ENCODE results near the gene ARMC7. TPM values are rescaled to one million over a fixed set of nuclear protein-coding genes. Genes with fewer than 3 reads are reported as not detected.

Gene ARMC7
- total and polyA plus RNA-seq, 11 donors = 3.9 to 7.9 (median 5.2) TPM

- ATAC-seq (no peak), DNase-seq (no peak)
- peaks cover 0 to 85% (median 23%) of the 10 kb centered on the region in 9 donors for H3K36me3 ChIP-seq
- intact Hi-C loops (cut with DNase I) = no loop called here
- H3K4me1 ChIP-seq = peaks cover 0 to 19% (median 0%) of the 10 kb centered on the region in 12 donors
- H3K27ac ChIP-seq = no peak overlapping the region
- H3K27me3 ChIP-seq = no peaks in the 10 kb centered on the region
- H3K9me3 ChIP-seq = no peaks in the 10 kb centered on the region
- TF ChIP-seq CTCF (IDR thresholded peaks at IDR 0.05) = no peak
- no peak for TF ChIP-seq POLR2A (IDR thresholded peaks at IDR 0.05)
- H3K4me3 ChIP-seq = no peak overlapping the region
- 79 to 89% (median 85%) methylated on average over 13 of the region's 13 CpGs for WGBS, 4 donors
Measured at GRCh38 chr17:75142236-75142971, 32.6 kb downstream of the ARMC7 start.

- Histone ChIP-seq H3K36me3 (peaks cover 0 to 82% (median 32%) of the 10 kb centered on the region in 9 donors), H3K9me3 (no peaks in the 10 kb centered on the region), H3K27ac (peak overlapping the region in 1 of 12 donors; percentile 46), H3K27me3 (no peaks in the 10 kb centered on the region), H3K4me1 (peaks cover 0 to 36% (median 0%) of the 10 kb centered on the region in 12 donors), H3K4me3 (no peak overlapping the region)
- no peak for DNase-seq
- no peak for ATAC-seq
- WGBS, 4 donors = 92 to 94% (median 93%) methylated on average over 11 of the region's 11 CpGs
- intact Hi-C loops (cut with DNase I) = no loop called here
- no peak for TF ChIP-seq CTCF (IDR thresholded peaks at IDR 0.05)
- TF ChIP-seq POLR2A (IDR thresholded peaks at IDR 0.05) = no peak
Measured at GRCh38 chr17:75144816-75145512, 35.2 kb downstream of the ARMC7 start.

- ATAC-seq (no peak), DNase-seq (no peak)
- WGBS, 4 donors = 86 to 90% (median 88%) methylated on average over 3 of the region's 3 CpGs
- H3K9me3 ChIP-seq = no peaks in the 10 kb centered on the region
- H3K27ac ChIP-seq = peak overlapping the region in 1 of 12 donors; percentile 71
- H3K4me1 ChIP-seq = peaks cover 0 to 36% (median 0%) of the 10 kb centered on the region in 12 donors
- intact Hi-C loops (cut with DNase I) = no loop called here
- peaks cover 0 to 65% (median 32%) of the 10 kb centered on the region in 9 donors for H3K36me3 ChIP-seq
- H3K4me3 ChIP-seq = no peak overlapping the region
- no peaks in the 10 kb centered on the region for H3K27me3 ChIP-seq
- no peak for TF ChIP-seq CTCF (IDR thresholded peaks at IDR 0.05)
- TF ChIP-seq POLR2A (IDR thresholded peaks at IDR 0.05) = no peak
Measured at GRCh38 chr17:75146592-75146991, 36.8 kb downstream of the ARMC7 start.

GRCh38 chr17:75147878-75148546 is 38.2 kb downstream of the ARMC7 start:
- peaks cover 0 to 41% (median 2%) of the 10 kb centered on the region in 12 donors for H3K4me1 ChIP-seq
- peaks cover 0 to 54% (median 29%) of the 10 kb centered on the region in 9 donors for H3K36me3 ChIP-seq
- H3K27me3 ChIP-seq = no peaks in the 10 kb centered on the region
- intact Hi-C loops (cut with DNase I) = no loop called here
- no peak for DNase-seq
- peak in 1 of 4 donors; percentile 11 for ATAC-seq
- peak overlapping the region in 1 of 12 donors; percentile 71 for H3K27ac ChIP-seq
- H3K4me3 ChIP-seq = no peak overlapping the region
- no peak for TF ChIP-seq POLR2A (IDR thresholded peaks at IDR 0.05)
- no peak for TF ChIP-seq CTCF (IDR thresholded peaks at IDR 0.05)
- no peaks in the 10 kb centered on the region for H3K9me3 ChIP-seq
- 86 to 90% (median 87%) methylated on average over 6 of the region's 6 CpGs for WGBS, 4 donors

Data from heart left ventricle (tissue), 16 donors.